ENCODE data around the gene RAB3IL1.

- TF ChIP-seq POLR2A (IDR thresholded peaks at IDR 0.05; ENCODE audit: low read depth) (peak; percentile 37), CTCF (IDR thresholded peaks at IDR 0.05) (peak in 1 of 3 experiments; percentile 23), POLR2AphosphoS5 (IDR thresholded peaks at IDR 0.05) (peak; percentile 74 to 78)
These were observed 37.6 kb upstream of the RAB3IL1 start for GRCh38 chr11:61954851-61955421.
